Mammary epithelial cell (primary cell): ENCODE measurements around the gene IFNA21.

Experiments
- EZH2 ChIP-seq: IDR thresholded peaks from 2 replicates; pipeline ENCODE4 v1.6.1; 2012; ENCODE audit warnings: low read length, inconsistent platforms, borderline replicate concordance
- TF ChIP-seq, protein P1 (sequence below), 2 donors: IDR thresholded peaks in 1 of 2; conservative IDR thresholded peaks in 1 of 2; 2 replicates each; pipeline ENCODE4 v1.5.1; 2011 to 2012; ENCODE audit warnings: inconsistent platforms in 2 of 2, low read length in 2 of 2, mild to moderate bottlenecking in 2 of 2, control low read depth in 1 of 2, low read depth in 1 of 2; ENCODE audit not compliant: insufficient read depth in 1 of 2; ENCODE audit errors: extremely low read depth in 1 of 2

DNA sequence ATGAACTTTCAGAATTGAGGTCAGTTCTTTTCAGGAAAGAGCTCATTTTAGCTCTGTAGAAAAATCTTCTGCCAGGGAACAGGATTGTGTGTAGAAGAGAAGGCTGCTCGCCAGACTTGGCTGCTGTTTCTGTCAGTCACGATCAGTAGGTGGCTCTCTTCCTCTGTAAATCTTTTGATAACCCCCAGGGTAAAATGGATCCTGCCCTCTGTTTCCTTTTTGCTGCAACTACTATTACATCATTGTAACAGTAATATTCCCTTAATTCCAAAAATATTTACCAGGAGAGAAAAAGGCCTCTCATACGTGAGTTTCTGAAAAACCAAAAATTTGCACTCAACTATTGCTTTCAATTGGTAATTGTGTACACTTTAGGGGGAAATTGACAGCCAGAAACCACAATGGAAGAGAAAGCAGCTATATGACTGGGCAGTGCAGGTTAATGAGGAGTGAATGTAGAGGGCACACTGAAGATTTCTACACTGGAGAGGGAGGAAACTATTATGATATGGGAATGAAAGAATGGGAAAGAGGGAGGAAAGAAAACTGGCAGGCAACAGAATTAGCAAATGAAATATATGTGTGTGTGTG lies 12.3 kb downstream of the IFNA21 start:
- TF ChIP-seq, protein P1, sequence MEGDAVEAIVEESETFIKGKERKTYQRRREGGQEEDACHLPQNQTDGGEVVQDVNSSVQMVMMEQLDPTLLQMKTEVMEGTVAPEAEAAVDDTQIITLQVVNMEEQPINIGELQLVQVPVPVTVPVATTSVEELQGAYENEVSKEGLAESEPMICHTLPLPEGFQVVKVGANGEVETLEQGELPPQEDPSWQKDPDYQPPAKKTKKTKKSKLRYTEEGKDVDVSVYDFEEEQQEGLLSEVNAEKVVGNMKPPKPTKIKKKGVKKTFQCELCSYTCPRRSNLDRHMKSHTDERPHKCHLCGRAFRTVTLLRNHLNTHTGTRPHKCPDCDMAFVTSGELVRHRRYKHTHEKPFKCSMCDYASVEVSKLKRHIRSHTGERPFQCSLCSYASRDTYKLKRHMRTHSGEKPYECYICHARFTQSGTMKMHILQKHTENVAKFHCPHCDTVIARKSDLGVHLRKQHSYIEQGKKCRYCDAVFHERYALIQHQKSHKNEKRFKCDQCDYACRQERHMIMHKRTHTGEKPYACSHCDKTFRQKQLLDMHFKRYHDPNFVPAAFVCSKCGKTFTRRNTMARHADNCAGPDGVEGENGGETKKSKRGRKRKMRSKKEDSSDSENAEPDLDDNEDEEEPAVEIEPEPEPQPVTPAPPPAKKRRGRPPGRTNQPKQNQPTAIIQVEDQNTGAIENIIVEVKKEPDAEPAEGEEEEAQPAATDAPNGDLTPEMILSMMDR (conservative IDR thresholded peaks at IDR 0.05 in 1 of 2, IDR thresholded peaks at IDR 0.05 in 1 of 2; ENCODE audit: extremely low read depth in 1 of 2, insufficient read depth in 1 of 2, low read depth in 1 of 2, low read length in 2 of 2): peak; percentile 9 to 39
- TF ChIP-seq EZH2: no peak
